Umbilical cord (tissue), 2 donors: ENCODE measurements around the gene MYZAP. TPM values are rescaled to one million over a fixed set of nuclear protein-coding genes. Genes with fewer than 3 reads are reported as not detected.

ENCODE experiments used
- DNase-seq: peaks from one replicate; pipeline ENCODE4 v3.0.0-alpha.2; 2015; ENCODE audit warnings: low spot score
- total RNA-seq: library from RNA; depleted of rRNA; stranded (reverse); fragments of >200 nt; gene quantifications from one replicate; pipeline ENCODE4 v1.2.3, GENCODE V29; 2014; ENCODE audit warnings: low replicate concordance; ENCODE audit not compliant: insufficient read depth

The MYZAP gene
- not detected for total RNA-seq

DNA sequence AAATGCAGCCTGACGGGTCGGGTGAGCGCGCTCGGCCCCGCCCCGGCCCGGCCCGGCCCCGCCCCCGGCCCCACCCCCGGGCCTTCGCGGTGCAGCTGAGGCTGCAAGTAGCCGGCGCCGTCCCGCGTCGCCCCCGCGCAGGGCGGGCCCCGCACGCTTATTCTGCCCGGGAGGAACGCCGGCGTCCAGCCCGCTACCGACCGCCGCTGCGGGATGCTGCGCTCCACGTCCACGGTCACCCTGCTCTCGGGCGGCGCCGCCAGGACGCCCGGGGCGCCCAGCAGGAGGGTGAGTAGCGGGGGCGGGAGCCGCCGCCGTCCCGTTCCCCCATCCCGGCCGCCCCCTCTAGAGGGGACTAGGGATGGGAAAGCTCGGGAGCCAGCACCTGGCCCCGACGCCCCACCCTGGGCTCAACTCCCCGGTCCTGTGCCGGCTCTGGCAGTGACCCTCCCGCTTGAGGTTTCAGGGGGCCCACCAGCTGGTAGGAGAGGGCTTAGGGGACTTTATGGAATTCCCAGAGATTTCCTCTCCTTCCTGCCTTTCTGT, at the start of gene MYZAP:
Gene MYZAP (plus strand): TSS at position 83 of the 546 bp plus-strand sequence. CDS start 131 bp downstream, at position 214.
- DNase-seq = peak; percentile 20

- no peak for DNase-seq
Measured at GRCh38 chr15:57542505-57542817, 49.2 kb upstream of the MYZAP start.

- no peak for DNase-seq
Measured at GRCh38 chr15:57544848-57545480, 46.7 kb upstream of the MYZAP start.

GRCh38 chr15:57545995-57546394, 45.7 kb upstream of the MYZAP start:
- no peak for DNase-seq

DNA sequence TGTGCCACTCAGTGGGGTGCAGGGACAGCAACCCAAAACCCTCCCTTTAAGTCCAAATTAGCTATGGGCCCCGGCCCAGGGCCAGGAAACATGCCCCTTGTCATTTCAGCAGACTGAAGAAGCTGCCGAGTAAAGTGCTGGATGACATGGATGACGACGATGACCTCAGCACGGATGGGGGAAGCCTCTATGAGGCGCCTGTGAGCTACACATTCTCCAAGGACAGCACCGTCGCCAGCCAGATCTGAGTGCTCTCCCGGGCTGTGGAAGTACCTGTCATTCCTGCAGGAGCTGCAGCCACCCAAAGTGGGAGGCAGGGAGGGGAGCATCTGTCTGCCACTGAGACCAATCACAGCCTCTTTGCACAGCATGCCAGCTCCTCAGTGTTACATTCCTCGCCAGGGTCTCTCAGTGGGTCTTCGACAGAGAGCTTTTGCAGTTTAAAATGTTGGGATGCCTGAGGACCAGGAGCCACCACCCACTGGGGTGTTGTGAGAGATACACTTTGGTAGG, 44.4 kb upstream of the MYZAP start:
- DNase-seq = no peak

GRCh38 chr15:57548351-57548750, 43.4 kb upstream of the MYZAP start:
- no peak for DNase-seq

GRCh38 chr15:57548835-57549234, 42.9 kb upstream of the MYZAP start:
- DNase-seq = no peak

DNA sequence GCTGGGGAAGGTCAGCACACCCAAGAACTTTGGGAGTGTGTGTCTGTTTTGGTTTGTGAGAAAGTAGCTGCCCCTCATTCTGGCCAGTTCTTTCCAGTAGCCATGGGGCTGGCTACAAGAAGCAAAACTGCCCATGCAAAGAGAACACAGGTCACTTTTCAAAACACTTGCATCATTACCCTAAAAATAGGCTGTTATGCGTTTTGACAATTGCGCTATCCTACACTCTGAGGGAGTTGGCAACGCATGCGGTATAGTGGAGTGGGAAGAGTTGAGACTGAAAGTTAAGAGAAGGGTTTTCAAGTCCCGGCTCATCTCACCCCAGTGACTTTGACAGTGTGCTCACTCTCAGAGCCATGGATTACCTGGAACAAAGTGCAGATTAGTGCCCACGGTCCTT, 41.8 kb upstream of the MYZAP start:
- DNase-seq = no peak

GRCh38 chr15:57550640-57551039, 41.1 kb upstream of the MYZAP start:
- no peak for DNase-seq

GRCh38 chr15:57551715-57552677, 39.7 kb upstream of the MYZAP start:
- DNase-seq = peak; percentile 83

DNA sequence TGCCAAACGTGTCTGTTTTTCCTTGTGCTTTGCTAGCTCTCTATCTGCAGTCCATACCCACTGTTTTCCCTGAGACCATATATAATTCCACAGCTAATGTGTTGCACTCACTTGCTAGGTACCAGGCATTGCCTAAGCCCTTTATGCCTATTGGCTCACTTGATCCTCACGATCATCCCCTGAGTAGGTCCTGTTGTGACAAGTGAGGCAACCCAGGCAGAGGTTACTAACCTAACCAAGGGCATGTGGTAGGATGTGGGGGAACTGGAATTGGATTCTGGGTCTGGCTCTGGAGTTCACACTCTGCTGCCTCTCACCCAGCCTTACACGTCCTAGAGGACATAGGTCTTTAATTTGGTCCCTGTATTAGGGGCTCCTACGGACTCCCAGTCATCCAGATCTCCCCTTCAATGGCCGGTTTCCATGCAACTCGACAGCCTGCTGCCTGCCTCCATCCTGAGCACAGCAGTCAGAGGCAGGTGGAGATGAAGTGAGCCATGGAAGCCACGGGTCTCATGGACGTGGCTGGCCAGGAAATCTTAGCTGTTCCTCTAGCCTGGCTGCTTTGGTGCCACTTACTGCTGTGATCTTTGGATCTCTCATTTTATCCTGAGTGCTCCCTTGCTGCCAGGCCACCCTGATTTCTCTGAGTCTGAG, 38.9 kb upstream of the MYZAP start:
- DNase-seq = no peak

DNA sequence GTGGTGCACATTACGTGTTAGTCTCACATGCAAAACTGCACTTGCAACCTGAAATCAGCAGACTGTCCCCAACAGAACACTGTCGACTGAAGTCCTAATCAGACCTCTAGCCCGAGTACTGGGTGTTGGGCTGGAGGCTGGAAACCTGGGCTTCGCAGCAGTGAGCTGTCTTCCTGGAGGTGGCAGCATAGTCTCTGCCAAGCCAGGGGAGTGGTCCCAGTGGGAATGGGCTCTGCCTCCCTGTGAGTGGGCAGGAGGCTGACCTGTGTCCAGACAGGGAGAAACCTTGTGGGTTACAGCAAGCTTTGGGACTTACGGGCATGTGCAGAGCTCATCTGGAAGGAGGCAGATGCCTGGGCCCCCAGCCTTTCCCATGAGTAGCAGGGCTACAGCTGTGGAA, 38.2 kb upstream of the MYZAP start:
- no peak for DNase-seq

GRCh38 chr15:57554063-57554811, 37.5 kb upstream of the MYZAP start:
- peak; percentile 89 for DNase-seq

- DNase-seq = peak; percentile 59
Measured at GRCh38 chr15:57554812-57555179, 36.9 kb upstream of the MYZAP start.

- no peak for DNase-seq
Measured at GRCh38 chr15:57555270-57555669, 36.4 kb upstream of the MYZAP start.

- DNase-seq = no peak
Measured at GRCh38 chr15:57556040-57556439, 35.7 kb upstream of the MYZAP start.

- DNase-seq = no peak
Measured at GRCh38 chr15:57557267-57557666, 34.4 kb upstream of the MYZAP start.

GRCh38 chr15:57557810-57558209, 33.9 kb upstream of the MYZAP start:
- DNase-seq = no peak

- peak; percentile 46 for DNase-seq
Measured at GRCh38 chr15:57559875-57560274, 31.8 kb upstream of the MYZAP start.

DNA sequence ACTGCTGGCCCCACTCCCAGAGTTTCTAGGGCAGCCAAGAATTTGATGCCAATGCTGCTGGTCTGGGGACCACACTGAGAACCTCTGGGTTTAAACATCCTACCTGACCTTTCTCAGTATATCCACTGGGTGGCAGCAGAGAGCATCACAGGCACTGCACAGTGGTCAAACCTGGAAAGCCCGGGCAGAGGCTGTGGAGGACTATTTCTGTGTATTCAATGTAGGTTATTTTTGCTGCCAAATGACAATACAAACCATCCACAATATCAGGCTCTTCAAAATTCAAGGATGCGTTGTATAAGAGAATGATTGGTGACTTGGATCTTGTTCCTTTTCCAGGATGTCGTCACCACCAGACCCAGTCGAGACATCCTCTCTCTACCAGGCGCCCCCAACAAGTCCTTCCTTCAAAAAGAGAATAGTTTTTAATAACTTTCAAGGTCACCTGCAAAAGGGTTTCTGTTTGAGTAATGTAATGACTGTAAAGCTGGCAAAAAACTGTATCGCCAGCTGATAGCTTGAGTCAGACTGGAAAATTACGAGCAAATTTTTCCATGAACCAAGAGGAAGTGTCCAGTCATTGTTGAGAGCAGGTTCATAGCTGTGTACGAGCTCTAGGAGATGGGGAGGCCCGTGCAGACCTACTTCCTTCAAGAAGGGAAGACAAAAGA, 30.5 kb upstream of the MYZAP start:
- DNase-seq = peak; percentile 83
